B cell (primary cell): ENCODE results near the gene B4GALT4. TPM values are rescaled to one million over a fixed set of nuclear protein-coding genes. Genes with fewer than 3 reads are reported as not detected.

Source experiments
- ATAC-seq: fragments of 200-7000 bp; cut with Tn5 transposase; one replicate; pipeline ENCODE4 v1.10.0; 2021; ENCODE audit warnings: low read depth, mild to moderate bottlenecking, moderate number of reproducible peaks, moderate library complexity
- CTCF ChIA-PET: fragments of 350-600 bp; sonication (Branson Sonifier 250); formaldehyde crosslinking; loops from one replicate; lab custom pipeline; 2021; ENCODE audit warnings: antibody characterized with exemption, inconsistent platforms; lab: Charles Lee
- POLR2A ChIA-PET: fragments of 350-600 bp; sonication (Branson Sonifier 250); formaldehyde crosslinking; loops from one replicate; lab custom pipeline; 2021; ENCODE audit warnings: antibody characterized with exemption; lab: Charles Lee
- DNase-seq: peaks from one replicate; pipeline ENCODE4 v3.0.0; 2013
- H2AFZ ChIP-seq: 2 replicates; pipeline ENCODE4 v1.6.1; 2012; ENCODE audit warnings: mild to moderate bottlenecking, low read depth, low read length; ENCODE audit not compliant: insufficient read depth, poor library complexity, severe bottlenecking
- H3K27ac ChIP-seq, 2 donors: 1 replicate in 1 of 2; 2 replicates in 1 of 2; pipeline ENCODE4 v1.5.1; 2012 to 2013; ENCODE audit warnings: low read length in 2 of 2, mild to moderate bottlenecking in 2 of 2, moderate library complexity in 1 of 2
- H3K27me3 ChIP-seq, 4 experiments: fragments of 200-600 bp in 1 of 4; sonication (generic) in 1 of 4; replicated peaks in 1 of 4; 1 replicate in 2 of 4; 2 replicates in 2 of 4; pipeline versions ENCODE4 v1.6.1 to v1.7.0; 2013 to 2016; ENCODE audit warnings: low read length in 3 of 4, mild to moderate bottlenecking in 2 of 4, mixed read lengths in 1 of 4, moderate library complexity in 1 of 4; ENCODE audit not compliant: insufficient read depth in 4 of 4, control insufficient read depth in 3 of 4; ENCODE audit errors: control extremely low read depth in 1 of 4
- H3K36me3 ChIP-seq, 2 experiments: replicated peaks in 1 of 2; 1 replicate in 1 of 2; 2 replicates in 1 of 2; pipeline versions ENCODE4 v1.6.1 to v1.7.1; 2013; ENCODE audit warnings: low read length in 1 of 2; ENCODE audit not compliant: insufficient read depth in 2 of 2, control insufficient read depth in 1 of 2; ENCODE audit errors: control extremely low read depth in 1 of 2, extremely low read depth in 1 of 2
- H3K4me1 ChIP-seq, 2 donors: fragments of 200-600 bp in 1 of 2; sonication (generic) in 1 of 2; 1 replicate in 1 of 2; 2 replicates in 1 of 2; pipeline versions ENCODE4 v1.5.1 to v1.6.1; 2013 to 2017; ENCODE audit warnings: low read length in 2 of 2; ENCODE audit not compliant: control insufficient read depth in 2 of 2, insufficient read depth in 2 of 2
- H3K4me2 ChIP-seq: replicated peaks from 2 replicates; pipeline ENCODE3; 2012; ENCODE audit warnings: mild to moderate bottlenecking, low read depth, low read length; ENCODE audit not compliant: poor library complexity, severe bottlenecking
- H3K4me3 ChIP-seq, 5 experiments: fragments of 200-600 bp in 1 of 5; sonication (generic) in 1 of 5; 1 replicate in 3 of 5; 2 replicates in 2 of 5; pipeline versions ENCODE4 v1.5.1 to v1.7.0; 2011 to 2016; ENCODE audit warnings: low read length in 4 of 5, mild to moderate bottlenecking in 4 of 5, low read depth in 2 of 5, control low read depth in 1 of 5, moderate library complexity in 1 of 5; ENCODE audit not compliant: insufficient read depth in 1 of 5; ENCODE audit errors: control extremely low read depth in 1 of 5, extremely low read depth in 1 of 5
- H3K79me2 ChIP-seq: fragments of 200-600 bp; sonication (generic); one replicate; pipeline ENCODE4 v1.6.0; 2016; ENCODE audit warnings: low read length; ENCODE audit not compliant: control insufficient read depth, insufficient read depth
- H3K9ac ChIP-seq: fragments of 200-600 bp; sonication (generic); 2 replicates; pipeline ENCODE4 v1.6.1; 2017; ENCODE audit warnings: mild to moderate bottlenecking, low read length, moderate library complexity
- H3K9me3 ChIP-seq, 3 donors: one replicate each; pipeline versions ENCODE4 v1.6.1 to v1.7.1; 2013; ENCODE audit warnings: low read length in 2 of 3; ENCODE audit not compliant: control insufficient read depth in 2 of 3, insufficient read depth in 1 of 3; ENCODE audit errors: control extremely low read depth in 1 of 3
- H4K20me1 ChIP-seq: 2 replicates; pipeline ENCODE4 v1.6.0; 2012; ENCODE audit warnings: mild to moderate bottlenecking, low read length; ENCODE audit not compliant: insufficient read depth, control insufficient read depth, poor library complexity, severe bottlenecking
- H3K27ac Mint-ChIP-seq: one replicate; pipeline ENCODE4 v1.8.0; 2021; ENCODE audit warnings: mixed read lengths
- H3K27me3 Mint-ChIP-seq: one replicate; pipeline ENCODE4 v1.8.0; 2021; ENCODE audit warnings: mixed read lengths
- H3K4me1 Mint-ChIP-seq: one replicate; pipeline ENCODE4 v1.8.0; 2021; ENCODE audit warnings: mixed read lengths
- H3K4me3 Mint-ChIP-seq: one replicate; pipeline ENCODE4 v1.8.0; 2021; ENCODE audit warnings: mixed read lengths
- H3K9me3 Mint-ChIP-seq: one replicate; pipeline ENCODE4 v1.8.0; 2022; ENCODE audit warnings: mixed read lengths; ENCODE audit not compliant: insufficient read depth
- EZH2 ChIP-seq: IDR thresholded peaks from 2 replicates; pipeline ENCODE4 v1.6.1; 2012; ENCODE audit warnings: borderline replicate concordance, low read depth, mild to moderate bottlenecking, moderate library complexity, low read length; ENCODE audit not compliant: insufficient read depth, poor library complexity, severe bottlenecking
- WGBS: methylation state at CpG from one replicate; pipeline ENCODE4 v1.1.5; 2013; ENCODE audit warnings: missing lambda C conversion rate; ENCODE audit not compliant: insufficient coverage; 5-methylcytosine and 5-hydroxymethylcytosine counted together
- intact Hi-C: fragments of 100-400 bp; cut with micrococcal nuclease; formaldehyde crosslinking; loops from one replicate; pipeline ENCODE4 v1.10.0; 2022
- polyA plus RNA-seq: library from polyadenylated mRNA; depleted of rRNA; stranded (reverse); fragments of >200 nt; gene quantifications from 2 replicates; pipeline ENCODE4 v1.2.3, GENCODE V29; 2012
- total RNA-seq, 2 donors: library from RNA; stranded (reverse); fragments of 120-200 nt in 1 of 2; gene quantifications; 1 replicate in 1 of 2; 2 replicates in 1 of 2; pipeline versions ENCODE4 v1.2.3 to v1.2.4, GENCODE V29; 2013 to 2022
- TF ChIP-seq, protein P1 (sequence below): fragments of 200-600 bp; IDR thresholded peaks from one replicate; pipeline ENCODE4 v1.8.0; 2022; ENCODE audit warnings: antibody characterized with exemption, mild to moderate bottlenecking

The B4GALT4 gene
- total and polyA plus RNA-seq, 2 donors (not counting 1 experiment from before 2014, with no cell fraction given), result 7.1 to 21.9 TPM

DNA sequence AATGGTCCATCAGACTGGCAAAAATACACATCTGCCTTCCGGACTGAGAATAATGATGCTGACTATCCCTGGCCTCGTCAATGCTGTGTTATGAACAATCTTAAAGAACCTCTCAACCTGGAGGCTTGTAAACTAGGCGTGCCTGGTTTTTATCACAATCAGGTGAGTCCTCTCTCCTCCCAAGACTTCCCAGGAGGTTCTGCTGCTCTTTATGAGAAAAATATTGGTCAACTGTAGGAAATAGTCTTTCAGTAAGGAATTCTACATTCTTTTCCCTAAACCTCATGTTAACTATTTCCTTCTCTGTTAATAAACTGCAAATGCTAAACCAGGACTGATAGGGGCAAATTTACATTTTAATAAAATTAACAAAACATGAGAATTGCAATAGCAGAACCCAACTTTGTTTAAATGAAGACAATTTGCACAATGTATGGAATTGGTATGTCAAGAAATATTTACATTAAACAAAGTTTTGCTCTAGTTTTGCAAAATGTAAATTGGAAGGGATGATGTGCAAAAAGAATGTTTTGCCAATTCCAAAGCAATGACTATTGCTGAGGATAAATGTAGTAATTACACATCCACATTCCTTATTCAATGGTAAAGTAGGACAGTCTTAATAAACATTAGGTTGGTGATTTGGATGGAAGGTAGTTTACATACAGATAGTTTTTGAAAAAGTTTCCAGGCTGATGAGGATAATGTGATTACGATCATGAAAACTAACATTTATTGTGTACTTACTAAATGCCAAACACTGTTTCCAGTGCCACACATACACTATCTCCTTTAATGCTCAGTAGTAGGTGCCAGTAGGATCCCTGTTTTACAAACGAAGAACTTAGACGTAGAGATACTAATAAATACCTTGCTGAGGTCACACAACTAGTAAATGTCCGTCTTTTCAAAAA is 46.2 kb downstream of the B4GALT4 start:
- Histone ChIP-seq H3K9ac (no peak overlapping the region), H3K4me1 (no peaks in the 10 kb centered on the region), H4K20me1 (no peaks in the 10 kb centered on the region), H3K27me3 (no peaks in the 10 kb centered on the region), H3K79me2 (no peaks in the 10 kb centered on the region), H3K4me2 (no peak overlapping the region), H2AFZ (no peak overlapping the region), H3K36me3 (no peaks in the 10 kb centered on the region), H3K4me3 (no peak overlapping the region), H3K9me3 (no peaks in the 10 kb centered on the region), H3K27ac (no peak overlapping the region)
- TF ChIP-seq, protein P1, sequence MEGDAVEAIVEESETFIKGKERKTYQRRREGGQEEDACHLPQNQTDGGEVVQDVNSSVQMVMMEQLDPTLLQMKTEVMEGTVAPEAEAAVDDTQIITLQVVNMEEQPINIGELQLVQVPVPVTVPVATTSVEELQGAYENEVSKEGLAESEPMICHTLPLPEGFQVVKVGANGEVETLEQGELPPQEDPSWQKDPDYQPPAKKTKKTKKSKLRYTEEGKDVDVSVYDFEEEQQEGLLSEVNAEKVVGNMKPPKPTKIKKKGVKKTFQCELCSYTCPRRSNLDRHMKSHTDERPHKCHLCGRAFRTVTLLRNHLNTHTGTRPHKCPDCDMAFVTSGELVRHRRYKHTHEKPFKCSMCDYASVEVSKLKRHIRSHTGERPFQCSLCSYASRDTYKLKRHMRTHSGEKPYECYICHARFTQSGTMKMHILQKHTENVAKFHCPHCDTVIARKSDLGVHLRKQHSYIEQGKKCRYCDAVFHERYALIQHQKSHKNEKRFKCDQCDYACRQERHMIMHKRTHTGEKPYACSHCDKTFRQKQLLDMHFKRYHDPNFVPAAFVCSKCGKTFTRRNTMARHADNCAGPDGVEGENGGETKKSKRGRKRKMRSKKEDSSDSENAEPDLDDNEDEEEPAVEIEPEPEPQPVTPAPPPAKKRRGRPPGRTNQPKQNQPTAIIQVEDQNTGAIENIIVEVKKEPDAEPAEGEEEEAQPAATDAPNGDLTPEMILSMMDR, result no peak
- TF ChIP-seq EZH2, result no peak
- intact Hi-C loops, result no loop called here
- Mint-ChIP-seq H3K4me1 (no peaks in the 10 kb centered on the region), H3K9me3 (no peaks in the 10 kb centered on the region), H3K27ac (no peak overlapping the region), H3K27me3 (peaks cover 8% of the 10 kb centered on the region), H3K4me3 (no peak overlapping the region)
- 100% methylated on average over 4 of the region's 7 CpGs for WGBS
- no peak for DNase-seq
- CTCF ChIA-PET, result no interaction called here
- POLR2A ChIA-PET, result no interaction called here
- no peak for ATAC-seq

- no peaks in the 10 kb centered on the region for H3K27me3 ChIP-seq
- no peaks in the 10 kb centered on the region for H3K9me3 ChIP-seq
- no peaks in the 10 kb centered on the region for H3K79me2 ChIP-seq
- H3K36me3 ChIP-seq, result no peaks in the 10 kb centered on the region
- Mint-ChIP-seq H3K4me1 (no peaks in the 10 kb centered on the region), H3K9me3 (no peaks in the 10 kb centered on the region), H3K4me3 (no peak overlapping the region), H3K27me3 (peaks cover 8% of the 10 kb centered on the region), H3K27ac (no peak overlapping the region)
- intact Hi-C loops, result no loop called here
- ATAC-seq (no peak), DNase-seq (no peak)
- no peaks in the 10 kb centered on the region for H3K4me1 ChIP-seq
- no peak overlapping the region for H3K4me3 ChIP-seq
- no peak overlapping the region for H3K4me2 ChIP-seq
- no peaks in the 10 kb centered on the region for H4K20me1 ChIP-seq
- no peak overlapping the region for H2AFZ ChIP-seq
- ChIA-PET CTCF (no interaction called here), POLR2A (no interaction called here)
- H3K27ac ChIP-seq, result no peak overlapping the region
- H3K9ac ChIP-seq, result no peak overlapping the region
- WGBS, result 100% methylated on average over 1 of the region's 1 CpG
- TF ChIP-seq, protein P1, result no peak
These were observed 48.9 kb downstream of the B4GALT4 start for GRCh38 chr3:119191800-119192199.
